Sigmoid colon (tissue), 7 donors: ENCODE measurements around the gene COL23A1. TPM values are rescaled to one million over a fixed set of nuclear protein-coding genes. Genes with fewer than 3 reads are reported as not detected.

Experiments
- DNase-seq: peaks from one replicate; pipeline ENCODE4 v3.0.0-alpha.2; 2019
- H3K27ac ChIP-seq, 4 donors: fragments of 200-600 bp; sonication (generic); one replicate each; pipeline ENCODE4 v1.5.1; 2016 to 2019; ENCODE audit warnings: mild to moderate bottlenecking in 1 of 4
- H3K27me3 ChIP-seq, 3 donors: fragments of 200-600 bp; sonication (generic); one replicate each; pipeline ENCODE4 v1.5.1; 2019; ENCODE audit warnings: mild to moderate bottlenecking in 1 of 3
- H3K36me3 ChIP-seq, 4 donors: fragments of 200-600 bp; sonication (generic); one replicate each; pipeline ENCODE4 v1.5.1; 2016 to 2019
- H3K4me1 ChIP-seq, 4 donors: fragments of 200-600 bp; sonication (generic); one replicate each; pipeline ENCODE4 v1.5.1; 2017 to 2019
- H3K4me3 ChIP-seq, 4 donors: fragments of 200-600 bp; sonication (generic); one replicate each; pipeline ENCODE4 v1.5.1; 2017 to 2019; ENCODE audit warnings: mild to moderate bottlenecking in 2 of 4, moderate library complexity in 1 of 4
- H3K9me3 ChIP-seq, 4 donors: fragments of 200-600 bp in 3 of 4; sonication (generic) in 3 of 4; one replicate each; pipeline versions ENCODE4 v1.5.1 to v1.6.1; 2013 to 2019
- EP300 ChIP-seq, 4 donors: sonication (generic); formaldehyde crosslinking; IDR thresholded peaks; one replicate each; pipeline ENCODE4 v1.6.1; 2017; ENCODE audit warnings: antibody characterized with exemption in 4 of 4
- POLR2A ChIP-seq, 2 donors: fragments of 450-650 bp; IDR thresholded peaks; one replicate each; pipeline ENCODE4 v1.6.1; 2016; ENCODE audit warnings: antibody characterized with exemption in 2 of 2, mild to moderate bottlenecking in 2 of 2, moderate library complexity in 2 of 2
- POLR2AphosphoS5 ChIP-seq, 4 donors: sonication (generic); formaldehyde crosslinking; IDR thresholded peaks; one replicate each; pipeline ENCODE4 v1.6.1; 2017; ENCODE audit warnings: antibody characterized with exemption in 4 of 4
- WGBS, 2 donors: extraction: QIAGEN DNeasy Blood & Tissue Kit; methylation state at CpG; one replicate each; pipeline ENCODE4 v1.1.7; 2013; 5-methylcytosine and 5-hydroxymethylcytosine counted together
- intact Hi-C: fragments of 100-400 bp; cut with DNase I; formaldehyde crosslinking; loops from one replicate; pipeline ENCODE4 v1.15.1; 2023
- polyA plus RNA-seq, 3 donors: library from polyadenylated mRNA; stranded (reverse); fragments of 200-250 nt; gene quantifications; one replicate each; pipeline ENCODE4 v1.2.3, GENCODE V29; 2013
- total RNA-seq, 4 donors: library from RNA; depleted of rRNA; stranded (reverse); fragments of >200 nt; gene quantifications; one replicate each; pipeline ENCODE4 v1.1.0, GENCODE V29; 2016
- TF ChIP-seq, protein P1 (sequence below), 4 experiments: fragments of 450-650 bp in 3 of 4; fragments of 200-600 bp in 1 of 4; IDR thresholded peaks; one replicate each; pipeline ENCODE4 v1.5.1; 2016 to 2019; ENCODE audit warnings: antibody characterized with exemption in 4 of 4, mild to moderate bottlenecking in 3 of 4, moderate library complexity in 2 of 4
- donor health status: healthy with polysubstance abuse.
- donor health status: Bipolar disorder and iron deficiency.
- donor health status: healthy.

COL23A1 gene
- total and polyA plus RNA-seq, 7 donors, result 0.28 to 1.2 (median 0.57) TPM; not detected in 1

DNA sequence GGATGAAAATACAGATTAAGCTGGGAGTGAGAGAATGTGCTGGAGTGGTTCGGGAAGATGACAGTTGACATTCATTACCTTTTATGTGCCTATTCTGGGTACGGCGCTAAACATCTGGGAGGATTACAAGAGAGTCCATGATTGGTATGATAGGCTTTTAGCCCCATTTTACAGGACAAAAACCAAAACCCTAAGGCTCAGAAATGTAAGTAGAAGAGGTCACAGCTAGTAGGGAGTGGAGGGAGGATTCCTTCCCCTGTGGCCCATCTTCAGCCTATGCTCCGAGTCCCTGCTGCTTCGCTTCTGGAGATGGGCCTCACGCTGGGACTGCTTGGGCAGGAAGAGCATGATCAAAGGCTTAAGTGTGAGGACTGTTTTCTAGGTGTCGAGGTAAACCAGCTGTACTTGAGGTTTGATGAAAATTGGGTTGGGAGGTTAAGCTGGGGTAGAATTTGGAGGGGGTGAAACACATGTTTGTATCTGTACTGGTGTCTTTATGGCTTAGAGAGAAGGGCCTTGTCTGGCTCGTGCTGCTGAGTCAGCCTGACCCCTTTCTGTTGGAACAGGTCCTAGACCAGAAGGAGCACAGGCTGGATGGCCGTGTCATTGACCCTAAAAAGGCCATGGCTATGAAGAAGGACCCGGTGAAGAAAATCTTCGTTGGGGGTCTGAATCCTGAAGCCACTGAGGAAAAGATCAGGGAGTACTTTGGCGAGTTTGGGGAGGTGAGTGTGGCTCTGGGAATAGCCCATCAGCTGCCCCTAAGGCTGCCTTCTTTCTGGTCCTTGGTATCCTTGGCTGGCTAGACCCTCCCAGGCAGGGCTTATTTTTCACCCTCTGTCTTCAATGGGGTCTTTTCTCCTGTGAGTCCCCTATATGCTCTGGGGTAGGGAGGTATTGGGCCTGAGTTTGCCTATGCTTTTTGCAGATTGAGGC lies 383.8 kb downstream of the COL23A1 start:
- H3K4me1 ChIP-seq, result peaks cover 0 to 28% (median 22%) of the 10 kb centered on the region in 4 donors
- peak overlapping the region; percentile 93 to 97 (median 96) for H3K27ac ChIP-seq
- H3K36me3 ChIP-seq, result peaks cover 31 to 53% (median 45%) of the 10 kb centered on the region in 4 donors
- no peaks in the 10 kb centered on the region for H3K27me3 ChIP-seq
- peak overlapping the region; percentile 71 to 99 (median 86) for H3K4me3 ChIP-seq
- DNase-seq, result peak; percentile 65
- 33 to 39% methylated on average over 12 of the region's 12 CpGs for WGBS, 2 donors
- intact Hi-C loops, result loop anchor here (5.0 to 10.0 kb wide), 2 partner anchors 54 to 1348 kb away; partner anchors contain the start of genes NHP2 and RUFY1
- no peaks in the 10 kb centered on the region for H3K9me3 ChIP-seq
- TF ChIP-seq POLR2A (IDR thresholded peaks at IDR 0.05) (no peak), EP300 (IDR thresholded peaks at IDR 0.05) (no peak), POLR2AphosphoS5 (IDR thresholded peaks at IDR 0.05) (no peak)
- TF ChIP-seq, protein P1, sequence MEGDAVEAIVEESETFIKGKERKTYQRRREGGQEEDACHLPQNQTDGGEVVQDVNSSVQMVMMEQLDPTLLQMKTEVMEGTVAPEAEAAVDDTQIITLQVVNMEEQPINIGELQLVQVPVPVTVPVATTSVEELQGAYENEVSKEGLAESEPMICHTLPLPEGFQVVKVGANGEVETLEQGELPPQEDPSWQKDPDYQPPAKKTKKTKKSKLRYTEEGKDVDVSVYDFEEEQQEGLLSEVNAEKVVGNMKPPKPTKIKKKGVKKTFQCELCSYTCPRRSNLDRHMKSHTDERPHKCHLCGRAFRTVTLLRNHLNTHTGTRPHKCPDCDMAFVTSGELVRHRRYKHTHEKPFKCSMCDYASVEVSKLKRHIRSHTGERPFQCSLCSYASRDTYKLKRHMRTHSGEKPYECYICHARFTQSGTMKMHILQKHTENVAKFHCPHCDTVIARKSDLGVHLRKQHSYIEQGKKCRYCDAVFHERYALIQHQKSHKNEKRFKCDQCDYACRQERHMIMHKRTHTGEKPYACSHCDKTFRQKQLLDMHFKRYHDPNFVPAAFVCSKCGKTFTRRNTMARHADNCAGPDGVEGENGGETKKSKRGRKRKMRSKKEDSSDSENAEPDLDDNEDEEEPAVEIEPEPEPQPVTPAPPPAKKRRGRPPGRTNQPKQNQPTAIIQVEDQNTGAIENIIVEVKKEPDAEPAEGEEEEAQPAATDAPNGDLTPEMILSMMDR (IDR thresholded peaks at IDR 0.05), result no peak

DNA sequence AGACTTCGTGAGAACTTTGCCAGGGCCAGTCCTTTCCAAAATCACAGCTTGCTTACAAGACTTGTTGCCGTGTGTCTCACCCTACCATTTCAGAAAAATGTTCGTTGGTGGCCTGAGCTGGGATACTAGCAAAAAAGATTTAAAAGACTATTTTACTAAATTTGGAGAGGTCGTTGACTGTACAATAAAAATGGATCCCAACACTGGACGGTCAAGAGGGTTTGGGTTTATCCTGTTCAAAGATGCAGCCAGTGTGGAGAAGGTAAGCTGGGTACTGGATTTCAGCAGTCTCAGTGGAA lies 384.5 kb downstream of the COL23A1 start:
- Histone ChIP-seq H3K4me1 (peaks cover 0 to 28% (median 22%) of the 10 kb centered on the region in 4 donors), H3K27ac (peak overlapping the region; percentile 93 to 97 (median 96)), H3K27me3 (no peaks in the 10 kb centered on the region), H3K9me3 (no peaks in the 10 kb centered on the region), H3K4me3 (peak overlapping the region; percentile 71 to 99 (median 86)), H3K36me3 (peaks cover 24 to 46% (median 38%) of the 10 kb centered on the region in 4 donors)
- intact Hi-C loops, result loop anchor here (2.0 to 10.0 kb wide), 3 partner anchors 27 to 1349 kb away; partner anchors contain the start of genes NHP2, PHYKPL and RUFY1
- DNase-seq, result no peak
- 2 to 5% methylated on average over 5 of the region's 5 CpGs for WGBS, 2 donors
- TF ChIP-seq, protein P1 (IDR thresholded peaks at IDR 0.05), result no peak
- no peak for TF ChIP-seq EP300 (IDR thresholded peaks at IDR 0.05)
- TF ChIP-seq POLR2A (IDR thresholded peaks at IDR 0.05), result no peak
- no peak for TF ChIP-seq POLR2AphosphoS5 (IDR thresholded peaks at IDR 0.05)

DNA sequence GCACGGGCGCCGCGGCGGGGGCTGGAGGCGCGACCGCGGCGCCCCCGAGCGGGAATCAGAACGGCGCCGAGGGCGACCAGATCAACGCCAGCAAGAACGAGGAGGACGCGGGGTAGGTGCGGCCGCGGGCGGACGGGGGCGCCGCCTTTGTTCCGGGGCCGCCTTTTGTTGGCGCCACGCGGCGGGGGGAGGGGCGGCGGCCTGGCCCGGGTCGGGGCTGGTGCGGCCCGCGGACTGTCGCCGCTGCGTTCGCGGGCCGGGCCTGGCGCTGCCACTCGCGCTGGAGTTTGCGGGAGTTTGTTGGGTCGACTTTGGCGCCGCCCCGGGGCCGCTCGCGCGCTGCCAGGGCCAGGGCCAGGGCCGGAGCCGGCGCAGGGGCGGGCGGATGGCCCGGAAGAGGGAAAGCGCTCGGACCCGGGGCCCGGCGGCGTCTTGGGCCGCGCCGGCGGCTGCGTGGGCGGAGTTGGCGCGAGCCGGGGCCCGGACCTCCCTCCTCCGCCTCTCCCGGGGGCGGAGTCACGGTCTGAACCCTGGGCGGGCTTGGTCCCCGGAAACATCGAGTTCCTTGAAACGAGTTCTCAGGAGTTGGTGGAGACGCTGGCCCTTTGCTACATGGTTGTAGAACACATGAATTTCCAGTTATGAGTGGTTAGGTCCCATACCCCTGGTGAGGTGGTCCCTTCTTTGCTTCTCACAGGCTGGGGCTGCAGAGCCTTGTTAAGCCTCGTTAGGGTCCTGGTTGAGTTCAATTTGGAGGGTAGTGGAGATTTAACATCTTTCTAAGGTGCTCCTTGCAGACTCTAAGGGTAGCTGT lies 385.1 kb downstream of the COL23A1 start:
- peak in 1 of 2 donors; percentile 28 for TF ChIP-seq POLR2A (IDR thresholded peaks at IDR 0.05)
- TF ChIP-seq, protein P1 (IDR thresholded peaks at IDR 0.05), result no peak
- TF ChIP-seq POLR2AphosphoS5 (IDR thresholded peaks at IDR 0.05), result peak in 3 of 4 donors; percentile 35 to 61 (median 46)
- peak; percentile 90 for DNase-seq
- WGBS, 2 donors, result 0 to 1% methylated on average over 90 of the region's 90 CpGs
- Histone ChIP-seq H3K4me1 (peaks cover 0 to 28% (median 22%) of the 10 kb centered on the region in 4 donors), H3K27ac (peak overlapping the region; percentile 93 to 97 (median 96)), H3K9me3 (no peaks in the 10 kb centered on the region), H3K4me3 (peak overlapping the region; percentile 71 to 99 (median 86)), H3K36me3 (peaks cover 18 to 40% (median 32%) of the 10 kb centered on the region in 4 donors), H3K27me3 (no peaks in the 10 kb centered on the region)
- intact Hi-C loops, result loop anchor here (2.0 to 10.0 kb wide), 3 partner anchors 28 to 1350 kb away; partner anchors contain the start of genes NHP2, PHYKPL and RUFY1

DNA sequence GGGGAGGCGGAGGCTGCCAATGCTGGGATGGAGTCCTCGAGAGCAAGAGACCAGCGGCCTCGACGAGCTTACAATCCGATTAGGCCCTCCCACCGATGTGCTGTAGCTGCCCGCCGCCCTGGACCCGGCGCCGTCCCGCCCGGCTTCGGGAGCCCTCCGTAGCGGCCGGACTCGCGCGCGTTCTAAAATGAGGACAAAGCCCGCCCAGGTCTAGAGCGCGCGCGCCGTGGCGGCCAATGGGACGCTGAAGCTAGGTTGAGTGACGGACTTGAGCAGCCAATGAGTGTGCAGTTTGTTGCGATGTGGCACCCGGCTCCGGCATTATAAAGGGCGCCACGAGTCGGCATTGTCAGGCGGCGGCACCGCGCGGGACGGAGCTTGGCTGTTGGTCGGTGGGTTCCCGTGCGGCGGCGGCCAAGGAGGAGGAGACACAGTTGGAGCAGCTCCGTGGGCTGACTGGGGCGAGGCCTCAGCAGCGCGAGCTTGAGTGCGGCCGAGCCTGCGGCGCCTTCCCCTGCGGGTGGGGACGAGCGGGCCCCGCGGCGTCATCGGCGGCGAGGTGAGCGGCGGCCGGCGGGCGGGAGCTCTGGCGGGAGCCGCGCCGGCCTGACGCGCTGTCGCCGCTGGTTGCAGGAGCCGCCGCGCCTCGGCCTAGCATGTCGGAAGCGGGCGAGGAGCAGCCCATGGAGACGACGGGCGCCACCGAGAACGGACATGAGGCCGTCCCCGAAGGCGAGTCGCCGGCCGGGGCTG lies 385.8 kb downstream of the COL23A1 start, which contains the start of gene HNRNPAB:
HNRNPAB (plus strand) TSS at position 352 of the 753 bp plus-strand sequence; CDS start at position 657, 305 bp downstream.
- Histone ChIP-seq H3K27ac (peak within 1 kb of the TSS; percentile 93 to 97 (median 96)), H3K4me1 (peaks cover 0 to 28% (median 22%) of the 10 kb centered on the region in 4 donors)

More for the DNA sequence above, 385.8 kb downstream of the COL23A1 start, which contains the start of gene HNRNPAB:
- intact Hi-C loops, result loop anchor here (2.0 to 10.0 kb wide), 2 partner anchors 28 to 1350 kb away; partner anchors contain the start of genes PHYKPL and RUFY1
- TF ChIP-seq EP300 (IDR thresholded peaks at IDR 0.05), result no peak
- TF ChIP-seq, protein P1 (IDR thresholded peaks at IDR 0.05), result no peak
- peak; percentile 99 to 100 (median 100) for TF ChIP-seq POLR2AphosphoS5 (IDR thresholded peaks at IDR 0.05)
- peak; percentile 96 to 98 for TF ChIP-seq POLR2A (IDR thresholded peaks at IDR 0.05)
- no peaks in the 10 kb centered on the region for H3K9me3 ChIP-seq
- DNase-seq, result peak; percentile 98
- H3K27me3 ChIP-seq, result no peaks in the 10 kb centered on the region
- 0% methylated on average over 96 of the region's 96 CpGs for WGBS, 2 donors
- peaks cover 10 to 32% (median 25%) of the 10 kb centered on the region in 4 donors for H3K36me3 ChIP-seq
- peak within 1 kb of the TSS; percentile 71 to 99 (median 86) for H3K4me3 ChIP-seq
